Endothelial cell of umbilical vein (primary cell): Measurements from ENCODE around the gene C3orf22. TPM values are rescaled to one million over a fixed set of nuclear protein-coding genes. Genes with fewer than 3 reads are reported as not detected.

Source experiments
- BruUV-seq: library from RNA; stranded (reverse); fragments of 400-500 nt; replicated peaks from 2 replicates; lab custom pipeline; 2021; lab: Mats Ljungman, UMichigan
- CTCF ChIA-PET: fragments of 300-600, 350-600 bp; sonication (Branson Sonifier 250); formaldehyde crosslinking; loops from one replicate; lab custom pipeline; 2021; ENCODE audit warnings: antibody characterized with exemption, inconsistent platforms; lab: Charles Lee
- POLR2A ChIA-PET: fragments of 300-600, 350-600 bp; sonication (Branson Sonifier 250); formaldehyde crosslinking; loops from one replicate; lab custom pipeline; 2021; ENCODE audit warnings: antibody characterized with exemption, inconsistent platforms; lab: Charles Lee
- DNase-seq: peaks from one replicate; pipeline ENCODE4 v3.0.0-alpha.2; 2011; ENCODE audit warnings: low read depth, low spot score
- FAIRE-seq: peaks from 2 replicates; lab custom pipeline; 2011; peaks lifted over from hg19 to GRCh38; lab: Jason Lieb, UNC
- H2AFZ ChIP-seq: 2 replicates; pipeline ENCODE4 v1.6.0; 2012; ENCODE audit warnings: low read depth, low read length, control low read depth, inconsistent platforms
- H3K27ac ChIP-seq: 2 replicates; pipeline ENCODE4 v1.5.1; 2011; ENCODE audit warnings: low read depth, mild to moderate bottlenecking, control low read depth, low read length, moderate library complexity; ENCODE audit not compliant: insufficient read depth
- H3K27me3 ChIP-seq, 2 experiments: 2 replicates each; pipeline versions ENCODE4 v1.6.0 to v1.6.1; 2011; ENCODE audit warnings: low read length in 2 of 2, mixed read lengths in 1 of 2; ENCODE audit not compliant: control insufficient read depth in 2 of 2, insufficient read depth in 2 of 2
- H3K36me3 ChIP-seq, 2 experiments: 2 replicates in 1 of 2; 3 replicates in 1 of 2; pipeline ENCODE4 v1.5.1; 2011; ENCODE audit warnings: low read length in 2 of 2, mild to moderate bottlenecking in 1 of 2, moderate library complexity in 1 of 2; ENCODE audit not compliant: control insufficient read depth in 2 of 2, insufficient read depth in 2 of 2; ENCODE audit errors: extremely low read depth in 1 of 2
- H3K4me1 ChIP-seq: 3 replicates; pipeline ENCODE4 v1.5.1; 2011; ENCODE audit warnings: mild to moderate bottlenecking, low read length; ENCODE audit not compliant: control insufficient read depth, insufficient read depth; ENCODE audit errors: extremely low read depth
- H3K4me2 ChIP-seq: 2 replicates; pipeline ENCODE4 v1.6.1; 2011; ENCODE audit warnings: low read length, control low read depth, mixed read lengths; ENCODE audit not compliant: insufficient read depth
- H3K4me3 ChIP-seq, 3 experiments: fragments of 200-600 bp in 1 of 3; sonication (generic), shearing (Covaris generic) in 1 of 3; replicated peaks in 1 of 3; 2 replicates each; pipeline ENCODE4 v1.5.1; 2011 to 2016; ENCODE audit warnings: control low read depth in 3 of 3, low read length in 3 of 3, mild to moderate bottlenecking in 2 of 3, inconsistent platforms in 1 of 3, low read depth in 1 of 3, moderate library complexity in 1 of 3; ENCODE audit not compliant: insufficient read depth in 1 of 3
- H3K79me2 ChIP-seq: 2 replicates; pipeline ENCODE4 v1.6.0; 2012; ENCODE audit warnings: low read length, inconsistent platforms; ENCODE audit not compliant: control insufficient read depth, insufficient read depth
- H3K9ac ChIP-seq: replicated peaks from 2 replicates; pipeline ENCODE3; 2011; ENCODE audit warnings: low read length, control low read depth; ENCODE audit not compliant: insufficient read depth; ENCODE audit errors: extremely low read depth
- H3K9me1 ChIP-seq: replicated peaks from 3 replicates; pipeline ENCODE4 v1.6.0; 2011; ENCODE audit warnings: mild to moderate bottlenecking, low read length; ENCODE audit not compliant: control insufficient read depth, insufficient read depth; ENCODE audit errors: extremely low read depth
- H3K9me3 ChIP-seq: replicated peaks from 2 replicates; pipeline ENCODE4 v1.5.1; 2012; ENCODE audit warnings: low read length, inconsistent platforms; ENCODE audit not compliant: control insufficient read depth, insufficient read depth
- H4K20me1 ChIP-seq: replicated peaks from 2 replicates; pipeline ENCODE3; 2011; ENCODE audit warnings: mild to moderate bottlenecking, low read length; ENCODE audit not compliant: control insufficient read depth, insufficient read depth; ENCODE audit errors: extremely low read depth
- CTCF ChIP-seq, 2 donors: IDR thresholded peaks; 1 replicate in 1 of 2; 2 replicates in 1 of 2; pipeline ENCODE4 v1.5.1; 2011; ENCODE audit warnings: low read length in 2 of 2, mild to moderate bottlenecking in 2 of 2, moderate library complexity in 2 of 2, control low read depth in 1 of 2, inconsistent platforms in 1 of 2, low read depth in 1 of 2; ENCODE audit not compliant: insufficient read depth in 1 of 2; ENCODE audit errors: extremely low read depth in 1 of 2
- EZH2 ChIP-seq: IDR thresholded peaks from 2 replicates; pipeline ENCODE4 v1.6.1; 2012; ENCODE audit warnings: borderline replicate concordance, low read depth, mild to moderate bottlenecking, moderate library complexity, low read length, inconsistent platforms; ENCODE audit not compliant: severe bottlenecking
- FOS ChIP-seq: IDR thresholded peaks from 2 replicates; pipeline ENCODE4 v1.6.1; 2011; ENCODE audit warnings: mild to moderate bottlenecking, low read length, moderate library complexity, borderline replicate concordance; ENCODE audit not compliant: insufficient read depth
- GATA2 ChIP-seq: IDR thresholded peaks from 2 replicates; pipeline ENCODE4 v1.7.0; 2011; ENCODE audit warnings: low read depth, mild to moderate bottlenecking, moderate library complexity, mixed read lengths, low read length; ENCODE audit not compliant: insufficient read length, insufficient read depth
- JUN ChIP-seq: IDR thresholded peaks from 2 replicates; pipeline ENCODE4 v1.6.1; 2011; ENCODE audit warnings: borderline replicate concordance, low read depth; ENCODE audit not compliant: insufficient read length, insufficient read depth
- MAX ChIP-seq: IDR thresholded peaks from 2 replicates; pipeline ENCODE4 v1.6.1; 2011; ENCODE audit not compliant: insufficient read depth, insufficient read length
- MYC ChIP-seq: IDR thresholded peaks from one replicate; pipeline ENCODE4 v1.6.1; 2011; ENCODE audit warnings: mild to moderate bottlenecking, low read depth, low read length
- POLR2A ChIP-seq: IDR thresholded peaks from 2 replicates; pipeline ENCODE4 v1.6.1; 2012; ENCODE audit warnings: low read depth, mild to moderate bottlenecking, control low read depth, low read length
- POLR2AphosphoS5 ChIP-seq: IDR thresholded peaks from 2 replicates; pipeline ENCODE4 v1.6.1; 2012; ENCODE audit warnings: low read depth, mild to moderate bottlenecking, control low read depth, low read length, moderate library complexity; ENCODE audit not compliant: insufficient read depth
- dilution Hi-C: fragments of 300-500 bp; cut with MboI; formaldehyde crosslinking; loops from one replicate; pipeline ENCODE4 v1.15.0; 2019; ENCODE audit warnings: low sequenced_read_pairs; ENCODE audit not compliant: extremely low pct_ligation_motif_present
- intact Hi-C: fragments of 100-400 bp; cut with micrococcal nuclease; formaldehyde crosslinking; loops from one replicate; pipeline ENCODE4 v1.10.0; 2022
- polyA plus RNA-seq, 4 experiments: library from polyadenylated mRNA; depleted of rRNA in 3 of 4; stranded (reverse) in 3 of 4; unstranded in 1 of 4; fragments of >200 nt; gene quantifications; 2 replicates each; pipeline versions ENCODE4 v1.2.1 to v1.2.3, GENCODE V29; 2011 to 2012; ENCODE audit warnings: missing spikeins in 1 of 4
- total RNA-seq: library from RNA; stranded (reverse); gene quantifications from 2 replicates; pipeline ENCODE4 v1.2.3, GENCODE V29; 2021

The C3orf22 gene
- total and polyA plus RNA-seq, 2 donors (not counting 3 experiments of a cell fraction or from before 2014, with no cell fraction given) = not detected

GRCh38 chr3:126525091-126525852 lies 33.5 kb downstream of the C3orf22 start:
- H3K4me2 ChIP-seq = no peak overlapping the region
- no peak overlapping the region for H3K4me3 ChIP-seq
- H4K20me1 ChIP-seq = no peaks in the 10 kb centered on the region
- TF ChIP-seq MAX (no peak), MYC (no peak), CTCF (IDR thresholded peaks at IDR 0.05; ENCODE audit: extremely low read depth in 1 of 2, insufficient read depth in 1 of 2, low read depth in 1 of 2, low read length in 2 of 2) (no peak), GATA2 (no peak), EZH2 (no peak), FOS (no peak), JUN (no peak), POLR2AphosphoS5 (no peak), POLR2A (no peak)
- DNase-seq (no peak), FAIRE-seq (no peak)
- CTCF ChIA-PET = no interaction called here
- peaks cover 13 to 17% of the 10 kb centered on the region in 2 experiments for H3K27me3 ChIP-seq
- no peak overlapping the region for H3K9ac ChIP-seq
- H2AFZ ChIP-seq = no peak overlapping the region
- BruUV-seq = no TSS peak
- H3K27ac ChIP-seq = no peak overlapping the region
- H3K9me1 ChIP-seq = no peaks in the 10 kb centered on the region
- POLR2A ChIA-PET = no interaction called here
- intact Hi-C loops (loop anchor here (10.0 kb wide), 1 partner anchor 480 kb away; no protein-coding TSS in a partner anchor), dilution Hi-C loops (no loop called here)
- no peaks in the 10 kb centered on the region for H3K36me3 ChIP-seq
- no peaks in the 10 kb centered on the region for H3K4me1 ChIP-seq
- no peaks in the 10 kb centered on the region for H3K9me3 ChIP-seq
- H3K79me2 ChIP-seq = no peaks in the 10 kb centered on the region
